K562 (cell line): ENCODE measurements around the gene DNM1. TPM values are rescaled to one million over a fixed set of nuclear protein-coding genes. Genes with fewer than 3 reads are reported as not detected.

Experiments used
- ILF3 ChIP-seq: fragments of 450-650 bp; IDR thresholded peaks from 2 replicates; pipeline ENCODE4 v1.6.1; 2018; ENCODE audit warnings: antibody characterized with exemption, mild to moderate bottlenecking, moderate library complexity, borderline replicate concordance
- JUND ChIP-seq, 2 experiments: IDR thresholded peaks; 2 replicates in 1 of 2; 3 replicates in 1 of 2; pipeline ENCODE4 v1.6.1; 2011; ENCODE audit warnings: borderline replicate concordance in 2 of 2, low read depth in 2 of 2, low read length in 2 of 2, improper control_type of control experiment in 1 of 2, missing biosample characterization in 1 of 2, missing genetic modification characterization in 1 of 2, missing genetic modification reagents in 1 of 2
- NFYB ChIP-seq: IDR thresholded peaks from 2 replicates; pipeline ENCODE4 v1.6.1; 2011; ENCODE audit warnings: mild to moderate bottlenecking, moderate library complexity; ENCODE audit not compliant: insufficient read length; ENCODE audit errors: extremely low read depth
- SLC30A9 ChIP-seq: fragments of 250-450 bp; sonication (Bioruptor Pico); IDR thresholded peaks from 2 replicates; pipeline ENCODE4 v1.8.0; 2022; ENCODE audit warnings: mild to moderate bottlenecking, moderate library complexity
- SMAD3 ChIP-seq: fragments of 450-650 bp; formaldehyde crosslinking; conservative IDR thresholded peaks from 2 replicates; pipeline ENCODE4 v1.4.0; 2020; ENCODE audit warnings: mild to moderate bottlenecking
- polyA plus RNA-seq, 8 experiments: library from polyadenylated mRNA; depleted of rRNA in 4 of 8; stranded (reverse) in 5 of 8; unstranded in 3 of 8; fragments of >200 nt; fragmentation: Nextera tagmentation in 2 of 8; fragmentation: Illumina TruSeq in 1 of 8; extraction: Ambion mirVana in 2 of 8; extraction: Trizol in 1 of 8; gene quantifications; 2 replicates each; pipeline versions ENCODE4 v1.2.1 to v1.2.3, GENCODE V29; 2011 to 2014; ENCODE audit warnings: inconsistent platforms in 1 of 8, missing spikeins in 1 of 8
- total RNA-seq, 7 experiments: library from RNA; depleted of rRNA in 6 of 7; stranded (reverse); fragments of >200 nt in 6 of 7; fragmentation: Illumina TruSeq in 2 of 7; extraction: Trizol in 2 of 7; gene quantifications; 2 replicates each; pipeline versions ENCODE4 v1.2.1 to v1.2.3, GENCODE V29; 2011 to 2021; ENCODE audit warnings: low replicate concordance in 1 of 7
- TF ChIP-seq, protein P1 (sequence below): fragments of 450-650 bp; formaldehyde crosslinking; IDR thresholded peaks from 2 replicates; pipeline ENCODE4 v1.4.0; 2022; ENCODE audit warnings: missing genetic modification characterization
- TF ChIP-seq, protein P2 (sequence below), 2 experiments: fragments of 150-350 bp in 1 of 2; IDR thresholded peaks; 2 replicates each; pipeline ENCODE4 v1.6.1; 2012 to 2016; ENCODE audit warnings: low read depth in 2 of 2, low read length in 2 of 2, mild to moderate bottlenecking in 1 of 2, moderate library complexity in 1 of 2
- TF ChIP-seq, protein P3 (sequence below): fragments of 450-650 bp; formaldehyde crosslinking; IDR thresholded peaks from 2 replicates; pipeline ENCODE4 v1.4.0; 2022; ENCODE audit warnings: missing genetic modification characterization
- TF ChIP-seq, protein P4 (sequence below): fragments of 450-650 bp; formaldehyde crosslinking; conservative IDR thresholded peaks from 2 replicates; pipeline ENCODE4 v1.4.0; 2022; ENCODE audit warnings: mild to moderate bottlenecking, missing genetic modification characterization

DNM1 gene
- total and polyA plus RNA-seq, 9 of the 15 experiments (the other 6 are each of a cell fraction or from before 2014, with no cell fraction given), result 0.39 to 23.1 (median 9.1) TPM

DNA sequence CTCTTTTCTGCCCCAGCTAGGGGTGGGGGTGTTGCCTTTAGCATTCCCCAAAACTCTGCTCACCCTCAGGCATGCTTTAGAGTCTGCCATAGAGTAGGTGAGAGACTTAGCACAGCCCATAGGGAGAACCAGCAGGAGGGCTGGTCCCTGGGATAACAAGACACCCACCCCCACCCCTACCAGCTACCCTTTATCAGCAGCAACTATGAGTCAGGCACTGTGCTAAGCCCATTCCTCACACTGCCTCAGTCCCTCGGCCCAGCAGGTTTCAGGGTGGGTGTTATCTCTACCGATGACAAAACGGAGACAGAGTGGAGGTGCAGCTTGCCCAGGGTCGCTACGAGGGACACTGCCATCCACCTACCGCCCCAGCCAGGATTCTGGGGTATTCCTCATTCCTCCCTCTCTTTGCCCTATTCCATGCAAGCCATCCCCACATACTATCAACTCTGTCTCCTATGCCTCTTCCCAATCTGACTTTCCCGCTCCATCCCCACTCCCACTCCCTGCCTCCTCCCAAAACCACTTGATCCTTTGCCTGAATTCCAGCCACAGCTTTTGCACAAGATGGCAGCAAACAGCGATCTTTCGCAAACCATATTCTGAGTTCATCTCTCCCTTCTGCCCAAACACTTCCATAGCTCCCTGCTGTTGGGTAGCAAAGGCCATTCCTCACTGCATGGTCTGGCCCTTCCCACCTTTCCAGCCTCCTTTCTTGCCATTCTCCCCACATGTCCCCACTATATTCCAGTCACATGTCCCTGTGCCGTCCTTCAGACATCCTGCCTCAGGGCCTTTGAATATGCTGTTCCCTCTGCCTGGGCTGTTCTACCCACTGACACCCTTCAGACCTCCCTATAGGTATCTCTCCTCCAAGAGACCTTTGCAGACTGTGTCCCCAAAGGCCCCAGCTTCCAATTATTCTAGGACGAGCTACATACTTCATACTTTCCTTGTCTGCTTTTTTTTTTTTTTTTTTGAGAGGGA lies 16.9 kb upstream of the DNM1 start (continued):
- TF ChIP-seq, protein P1, sequence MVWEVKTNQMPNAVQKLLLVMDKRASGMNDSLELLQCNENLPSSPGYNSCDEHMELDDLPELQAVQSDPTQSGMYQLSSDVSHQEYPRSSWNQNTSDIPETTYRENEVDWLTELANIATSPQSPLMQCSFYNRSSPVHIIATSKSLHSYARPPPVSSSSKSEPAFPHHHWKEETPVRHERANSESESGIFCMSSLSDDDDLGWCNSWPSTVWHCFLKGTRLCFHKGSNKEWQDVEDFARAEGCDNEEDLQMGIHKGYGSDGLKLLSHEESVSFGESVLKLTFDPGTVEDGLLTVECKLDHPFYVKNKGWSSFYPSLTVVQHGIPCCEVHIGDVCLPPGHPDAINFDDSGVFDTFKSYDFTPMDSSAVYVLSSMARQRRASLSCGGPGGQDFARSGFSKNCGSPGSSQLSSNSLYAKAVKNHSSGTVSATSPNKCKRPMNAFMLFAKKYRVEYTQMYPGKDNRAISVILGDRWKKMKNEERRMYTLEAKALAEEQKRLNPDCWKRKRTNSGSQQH (CRISPR knock-in tag), result peak; percentile 50; the same call in 1 of the 2 replicates
- no peak for TF ChIP-seq ILF3
- no peak for TF ChIP-seq SLC30A9 (CRISPR knock-in tag)
- TF ChIP-seq, protein P2, sequence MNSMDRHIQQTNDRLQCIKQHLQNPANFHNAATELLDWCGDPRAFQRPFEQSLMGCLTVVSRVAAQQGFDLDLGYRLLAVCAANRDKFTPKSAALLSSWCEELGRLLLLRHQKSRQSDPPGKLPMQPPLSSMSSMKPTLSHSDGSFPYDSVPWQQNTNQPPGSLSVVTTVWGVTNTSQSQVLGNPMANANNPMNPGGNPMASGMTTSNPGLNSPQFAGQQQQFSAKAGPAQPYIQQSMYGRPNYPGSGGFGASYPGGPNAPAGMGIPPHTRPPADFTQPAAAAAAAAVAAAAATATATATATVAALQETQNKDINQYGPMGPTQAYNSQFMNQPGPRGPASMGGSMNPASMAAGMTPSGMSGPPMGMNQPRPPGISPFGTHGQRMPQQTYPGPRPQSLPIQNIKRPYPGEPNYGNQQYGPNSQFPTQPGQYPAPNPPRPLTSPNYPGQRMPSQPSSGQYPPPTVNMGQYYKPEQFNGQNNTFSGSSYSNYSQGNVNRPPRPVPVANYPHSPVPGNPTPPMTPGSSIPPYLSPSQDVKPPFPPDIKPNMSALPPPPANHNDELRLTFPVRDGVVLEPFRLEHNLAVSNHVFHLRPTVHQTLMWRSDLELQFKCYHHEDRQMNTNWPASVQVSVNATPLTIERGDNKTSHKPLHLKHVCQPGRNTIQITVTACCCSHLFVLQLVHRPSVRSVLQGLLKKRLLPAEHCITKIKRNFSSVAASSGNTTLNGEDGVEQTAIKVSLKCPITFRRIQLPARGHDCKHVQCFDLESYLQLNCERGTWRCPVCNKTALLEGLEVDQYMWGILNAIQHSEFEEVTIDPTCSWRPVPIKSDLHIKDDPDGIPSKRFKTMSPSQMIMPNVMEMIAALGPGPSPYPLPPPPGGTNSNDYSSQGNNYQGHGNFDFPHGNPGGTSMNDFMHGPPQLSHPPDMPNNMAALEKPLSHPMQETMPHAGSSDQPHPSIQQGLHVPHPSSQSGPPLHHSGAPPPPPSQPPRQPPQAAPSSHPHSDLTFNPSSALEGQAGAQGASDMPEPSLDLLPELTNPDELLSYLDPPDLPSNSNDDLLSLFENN (IDR thresholded peaks at IDR 0.05; ENCODE audit: low read depth in 2 of 2, low read length in 2 of 2), result no peak
- TF ChIP-seq, protein P3, sequence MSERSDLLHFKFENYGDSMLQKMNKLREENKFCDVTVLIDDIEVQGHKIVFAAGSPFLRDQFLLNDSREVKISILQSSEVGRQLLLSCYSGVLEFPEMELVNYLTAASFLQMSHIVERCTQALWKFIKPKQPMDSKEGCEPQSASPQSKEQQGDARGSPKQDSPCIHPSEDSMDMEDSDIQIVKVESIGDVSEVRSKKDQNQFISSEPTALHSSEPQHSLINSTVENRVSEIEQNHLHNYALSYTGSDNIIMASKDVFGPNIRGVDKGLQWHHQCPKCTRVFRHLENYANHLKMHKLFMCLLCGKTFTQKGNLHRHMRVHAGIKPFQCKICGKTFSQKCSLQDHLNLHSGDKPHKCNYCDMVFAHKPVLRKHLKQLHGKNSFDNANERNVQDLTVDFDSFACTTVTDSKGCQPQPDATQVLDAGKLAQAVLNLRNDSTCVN (CRISPR knock-in tag), result peak; percentile 60; the same call in 1 of the 2 replicates
- TF ChIP-seq, protein P4, sequence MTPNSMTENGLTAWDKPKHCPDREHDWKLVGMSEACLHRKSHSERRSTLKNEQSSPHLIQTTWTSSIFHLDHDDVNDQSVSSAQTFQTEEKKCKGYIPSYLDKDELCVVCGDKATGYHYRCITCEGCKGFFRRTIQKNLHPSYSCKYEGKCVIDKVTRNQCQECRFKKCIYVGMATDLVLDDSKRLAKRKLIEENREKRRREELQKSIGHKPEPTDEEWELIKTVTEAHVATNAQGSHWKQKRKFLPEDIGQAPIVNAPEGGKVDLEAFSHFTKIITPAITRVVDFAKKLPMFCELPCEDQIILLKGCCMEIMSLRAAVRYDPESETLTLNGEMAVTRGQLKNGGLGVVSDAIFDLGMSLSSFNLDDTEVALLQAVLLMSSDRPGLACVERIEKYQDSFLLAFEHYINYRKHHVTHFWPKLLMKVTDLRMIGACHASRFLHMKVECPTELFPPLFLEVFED, result 0 out of 2 replicates have a peak, but pooled peaks have one; percentile 63
- TF ChIP-seq NFYB, result no peak
- peak; percentile 56; the same call in 1 of the 2 replicates for TF ChIP-seq JUND (IDR thresholded peaks at IDR 0.05; ENCODE audit: borderline replicate concordance, low read depth, low read length)
- peak; percentile 64; the same call in 1 of the 3 replicates for TF ChIP-seq JUND (tag; IDR thresholded peaks at IDR 0.05; ENCODE audit: borderline replicate concordance, low read depth, low read length)
- TF ChIP-seq SMAD3 (CRISPR knock-in tag), result no peak
